Measurements from ENCODE around the gene DCBLD2. TPM values are rescaled to one million over a fixed set of nuclear protein-coding genes. Genes with fewer than 3 reads are reported as not detected.

The DCBLD2 gene
- total RNA-seq, 2 donors from 2014 or later, result 15.3 to 22.4 TPM

DNA sequence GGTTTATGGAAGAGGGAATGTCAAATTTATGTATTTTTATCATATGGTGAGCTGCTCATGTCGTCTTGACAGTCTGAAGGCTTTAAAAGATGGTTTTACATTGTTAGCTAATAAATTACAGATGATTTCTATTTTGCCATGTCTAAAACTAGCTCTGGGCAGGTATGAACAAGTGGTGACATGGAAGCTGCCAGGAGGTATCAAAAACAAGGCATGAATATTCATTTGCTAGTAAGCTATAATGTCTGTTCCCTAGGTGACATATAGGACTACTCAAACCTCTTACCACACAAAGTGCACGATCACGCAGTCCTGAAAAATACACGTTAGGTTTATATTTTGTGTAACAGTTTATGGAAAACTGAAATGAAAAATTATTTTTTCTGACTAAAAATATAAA lies 103.6 kb downstream of the DCBLD2 start:
- no peak overlapping the region for H3K27ac ChIP-seq
- H3K36me3 ChIP-seq (replicated peaks in 1 of 2; ENCODE audit: insufficient read depth in 1 of 2, low read depth in 2 of 2), result no peaks in the 10 kb centered on the region
- no peak for TF ChIP-seq POLR2A (IDR thresholded peaks at IDR 0.05)
- TF ChIP-seq, protein P1, sequence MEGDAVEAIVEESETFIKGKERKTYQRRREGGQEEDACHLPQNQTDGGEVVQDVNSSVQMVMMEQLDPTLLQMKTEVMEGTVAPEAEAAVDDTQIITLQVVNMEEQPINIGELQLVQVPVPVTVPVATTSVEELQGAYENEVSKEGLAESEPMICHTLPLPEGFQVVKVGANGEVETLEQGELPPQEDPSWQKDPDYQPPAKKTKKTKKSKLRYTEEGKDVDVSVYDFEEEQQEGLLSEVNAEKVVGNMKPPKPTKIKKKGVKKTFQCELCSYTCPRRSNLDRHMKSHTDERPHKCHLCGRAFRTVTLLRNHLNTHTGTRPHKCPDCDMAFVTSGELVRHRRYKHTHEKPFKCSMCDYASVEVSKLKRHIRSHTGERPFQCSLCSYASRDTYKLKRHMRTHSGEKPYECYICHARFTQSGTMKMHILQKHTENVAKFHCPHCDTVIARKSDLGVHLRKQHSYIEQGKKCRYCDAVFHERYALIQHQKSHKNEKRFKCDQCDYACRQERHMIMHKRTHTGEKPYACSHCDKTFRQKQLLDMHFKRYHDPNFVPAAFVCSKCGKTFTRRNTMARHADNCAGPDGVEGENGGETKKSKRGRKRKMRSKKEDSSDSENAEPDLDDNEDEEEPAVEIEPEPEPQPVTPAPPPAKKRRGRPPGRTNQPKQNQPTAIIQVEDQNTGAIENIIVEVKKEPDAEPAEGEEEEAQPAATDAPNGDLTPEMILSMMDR (IDR thresholded peaks at IDR 0.05), result no peak
- H3K27me3 ChIP-seq, result no peaks in the 10 kb centered on the region
- no peak for DNase-seq
- intact Hi-C loops (cut with DNase I), result no loop called here
- no peak overlapping the region for H3K4me3 ChIP-seq
- no peak for ATAC-seq
- 79 to 80% methylated on average over 4 of the region's 4 CpGs for WGBS, 2 donors
- H3K9me3 ChIP-seq, result no peaks in the 10 kb centered on the region
- no peaks in the 10 kb centered on the region for H3K4me1 ChIP-seq

DNA sequence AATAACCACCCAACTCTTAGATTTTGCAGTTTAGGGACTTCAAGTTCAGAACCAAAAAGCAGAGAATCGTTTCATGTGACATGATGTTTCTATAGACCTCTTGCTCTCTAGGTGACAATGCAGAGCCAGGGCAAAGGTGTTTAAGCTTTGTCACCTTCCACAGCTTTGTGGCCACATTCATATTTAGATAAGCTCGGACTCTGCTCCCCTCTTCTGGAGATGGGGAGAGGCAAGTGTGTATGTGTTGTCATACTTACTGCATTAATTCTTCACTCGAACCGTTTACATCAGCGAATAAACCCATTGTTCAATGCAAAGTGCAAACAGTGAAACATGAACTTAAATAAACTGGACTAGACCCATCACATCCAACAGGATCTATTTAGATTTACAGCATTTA lies 105.2 kb downstream of the DCBLD2 start:
- TF ChIP-seq, protein P1 (IDR thresholded peaks at IDR 0.05), result no peak
- TF ChIP-seq POLR2A (IDR thresholded peaks at IDR 0.05), result no peak
- ATAC-seq (no peak), DNase-seq (no peak)
- H3K27me3 ChIP-seq, result no peaks in the 10 kb centered on the region
- WGBS, 2 donors, result 75 to 80% methylated on average over 5 of the region's 5 CpGs
- H3K36me3 ChIP-seq (replicated peaks in 1 of 2; ENCODE audit: insufficient read depth in 1 of 2, low read depth in 2 of 2), result peaks cover 0 to 2% of the 10 kb centered on the region in 2 donors
- no peaks in the 10 kb centered on the region for H3K4me1 ChIP-seq
- no peak overlapping the region for H3K27ac ChIP-seq
- no peaks in the 10 kb centered on the region for H3K9me3 ChIP-seq
- H3K4me3 ChIP-seq, result no peak overlapping the region
- intact Hi-C loops (cut with DNase I), result no loop called here

DNA sequence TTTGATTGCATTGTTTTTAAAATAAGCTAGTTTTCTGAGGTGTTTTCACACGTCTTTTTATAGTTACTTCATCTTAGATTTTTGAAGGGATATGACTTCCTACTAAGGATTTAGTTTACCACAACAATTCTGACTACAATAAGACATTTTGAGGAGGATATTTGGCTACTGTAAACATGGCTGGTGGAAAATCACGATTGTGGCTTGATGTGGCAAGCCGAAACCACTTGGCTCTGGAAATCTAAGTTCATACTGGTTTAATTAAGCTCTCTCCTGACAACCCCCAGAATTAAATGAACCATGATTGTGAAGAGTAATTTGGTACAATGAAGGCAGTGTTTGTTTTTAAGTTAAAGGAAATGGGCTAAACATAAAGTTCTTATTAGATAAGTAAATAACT lies 107.5 kb downstream of the DCBLD2 start:
- no peaks in the 10 kb centered on the region for H3K27me3 ChIP-seq
- TF ChIP-seq, protein P1 (IDR thresholded peaks at IDR 0.05), result no peak
- TF ChIP-seq POLR2A (IDR thresholded peaks at IDR 0.05), result no peak
- H3K27ac ChIP-seq, result no peak overlapping the region
- no peak for DNase-seq
- ATAC-seq, result no peak
- peaks cover 0 to 2% of the 10 kb centered on the region in 2 donors for H3K36me3 ChIP-seq (replicated peaks in 1 of 2; ENCODE audit: insufficient read depth in 1 of 2, low read depth in 2 of 2)
- no peak overlapping the region for H3K4me3 ChIP-seq
- no peaks in the 10 kb centered on the region for H3K4me1 ChIP-seq
- intact Hi-C loops (cut with DNase I), result no loop called here
- WGBS, 2 donors, result 65 to 83% methylated on average over 3 of the region's 3 CpGs
- no peaks in the 10 kb centered on the region for H3K9me3 ChIP-seq

DNA sequence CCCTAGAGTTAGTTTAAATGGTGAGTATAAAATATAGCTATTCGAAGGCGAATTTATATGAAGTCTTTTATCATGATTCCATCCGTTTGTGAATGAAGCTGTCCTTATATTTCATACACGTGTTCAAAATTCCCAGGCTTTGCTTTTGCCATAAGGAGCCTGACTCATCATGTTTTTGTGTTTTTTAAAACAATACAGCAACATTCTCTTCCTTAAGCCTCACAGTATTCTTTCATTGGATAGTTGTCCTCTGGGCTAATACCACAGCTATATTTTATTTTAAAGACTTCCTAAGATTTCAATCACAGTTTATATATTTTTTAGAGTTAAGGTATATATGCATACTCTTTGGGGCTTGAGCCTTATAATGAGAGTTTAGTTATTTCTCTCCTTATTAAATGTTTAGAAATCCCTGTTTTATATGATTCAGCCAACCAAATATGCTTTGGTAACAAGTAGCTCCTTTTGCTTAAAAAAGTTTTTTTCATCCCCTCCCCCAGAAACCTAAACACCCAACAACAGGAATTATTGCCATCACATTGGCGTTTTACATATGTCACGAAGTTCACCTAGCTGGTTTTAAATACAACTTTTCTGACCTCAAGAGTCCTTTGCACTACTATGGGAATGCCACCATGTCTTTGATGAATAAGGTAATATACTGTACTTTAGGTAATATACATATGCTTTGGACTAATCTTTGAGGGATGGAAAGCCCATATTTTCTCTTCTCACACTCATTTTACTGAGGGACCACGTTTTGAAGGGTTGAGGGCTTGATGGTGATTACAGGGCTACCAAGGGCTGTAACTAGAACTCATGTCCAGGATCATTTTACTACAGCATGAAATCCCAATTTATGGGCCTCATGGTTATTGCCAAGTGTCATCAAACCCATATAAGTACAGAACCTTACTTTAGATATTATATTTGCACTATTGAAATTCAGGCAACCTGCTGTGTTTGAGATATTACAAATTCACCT lies 109.9 kb downstream of the DCBLD2 start:
- Histone ChIP-seq H3K36me3 (replicated peaks in 1 of 2; ENCODE audit: insufficient read depth in 1 of 2, low read depth in 2 of 2) (peaks cover 0 to 2% of the 10 kb centered on the region in 2 donors), H3K9me3 (no peaks in the 10 kb centered on the region), H3K4me3 (no peak overlapping the region), H3K4me1 (no peaks in the 10 kb centered on the region), H3K27me3 (no peaks in the 10 kb centered on the region), H3K27ac (no peak overlapping the region)
- DNase-seq, result no peak
- no peak for ATAC-seq
- intact Hi-C loops (cut with DNase I), result no loop called here
- TF ChIP-seq, protein P1 (IDR thresholded peaks at IDR 0.05), result no peak
- no peak for TF ChIP-seq POLR2A (IDR thresholded peaks at IDR 0.05)
- 69 to 74% methylated on average over 7 of the region's 7 CpGs for WGBS, 2 donors

Measured in body of pancreas (tissue), 4 donors.